HG03565 (cell line): Measurements from ENCODE around the gene NECTIN1.

Experiments
- ATAC-seq: cut with Tn5 transposase; IDR thresholded peaks from one replicate; pipeline ENCODE4 v1.9.1; 2021; ENCODE audit warnings: mild to moderate bottlenecking, moderate library complexity; ENCODE audit not compliant: unreplicated experiment

The NECTIN1 gene

GRCh38 chr11:119728651-119729580 lies at the start of gene NECTIN1:
Gene NECTIN1 (minus strand): TSS chr11:119729200. CDS start chr11:119728553, 647 bp downstream.
- peak; percentile 73 for ATAC-seq

GRCh38 chr11:119778391-119779194 lies 49.6 kb upstream of the NECTIN1 start:
- no peak for ATAC-seq

- no peak for ATAC-seq
Measured at GRCh38 chr11:119777940-119778339, 48.9 kb upstream of the NECTIN1 start.

GRCh38 chr11:119776651-119777050 lies 47.7 kb upstream of the NECTIN1 start:
- no peak for ATAC-seq

- ATAC-seq = no peak
Measured at GRCh38 chr11:119776031-119776636, 47.1 kb upstream of the NECTIN1 start.

GRCh38 chr11:119774172-119774763 lies 45.3 kb upstream of the NECTIN1 start:
- no peak for ATAC-seq

- no peak for ATAC-seq
Measured at GRCh38 chr11:119772641-119773415, 43.8 kb upstream of the NECTIN1 start.

GRCh38 chr11:119772076-119772475 lies 43.1 kb upstream of the NECTIN1 start:
- no peak for ATAC-seq

GRCh38 chr11:119771172-119771770 lies 42.3 kb upstream of the NECTIN1 start:
- no peak for ATAC-seq

GRCh38 chr11:119765628-119766027 lies 36.6 kb upstream of the NECTIN1 start:
- no peak for ATAC-seq

GRCh38 chr11:119764108-119764868 lies 35.3 kb upstream of the NECTIN1 start:
- ATAC-seq = no peak

GRCh38 chr11:119763071-119763728 lies 34.2 kb upstream of the NECTIN1 start:
- no peak for ATAC-seq

- ATAC-seq = no peak
Measured at GRCh38 chr11:119759747-119760412, 30.9 kb upstream of the NECTIN1 start.

- ATAC-seq = no peak
Measured at GRCh38 chr11:119759324-119759723, 30.3 kb upstream of the NECTIN1 start.

GRCh38 chr11:119758291-119758690 lies 29.3 kb upstream of the NECTIN1 start:
- no peak for ATAC-seq

- ATAC-seq = no peak
Measured at GRCh38 chr11:119757378-119757777, 28.4 kb upstream of the NECTIN1 start.

- ATAC-seq = no peak
Measured at GRCh38 chr11:119756169-119756865, 27.3 kb upstream of the NECTIN1 start.
